HL-60/S4 (cell line): ENCODE data around the gene RUNX1.

Experiments
- in situ Hi-C: fragments of 300-500 bp; cut with MboI; formaldehyde crosslinking; loops from 2 replicates; pipeline ENCODE4 v1.14.3; 2022; ENCODE audit warnings: low sequenced_read_pairs

Gene RUNX1

DNA sequence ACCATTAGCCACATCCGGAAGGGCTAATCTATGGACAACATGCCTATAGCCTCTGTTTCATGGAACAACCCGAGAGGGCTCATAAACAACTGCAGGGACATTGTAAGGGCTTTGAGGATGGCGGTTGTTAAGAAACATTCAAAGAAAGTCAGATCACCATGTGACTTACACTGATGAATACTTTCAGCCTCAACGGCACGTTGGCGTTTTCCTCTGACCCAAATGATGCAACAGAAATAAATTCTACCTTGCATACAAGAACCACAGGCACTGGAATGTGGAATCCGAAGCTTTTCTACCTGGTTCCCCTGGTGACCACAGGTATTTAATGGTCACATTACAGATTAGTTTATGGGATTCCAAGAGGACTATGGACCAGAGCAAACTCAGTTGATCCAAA lies 273.3 kb downstream of the RUNX1 start:
- in situ Hi-C loops: no loop called here

DNA sequence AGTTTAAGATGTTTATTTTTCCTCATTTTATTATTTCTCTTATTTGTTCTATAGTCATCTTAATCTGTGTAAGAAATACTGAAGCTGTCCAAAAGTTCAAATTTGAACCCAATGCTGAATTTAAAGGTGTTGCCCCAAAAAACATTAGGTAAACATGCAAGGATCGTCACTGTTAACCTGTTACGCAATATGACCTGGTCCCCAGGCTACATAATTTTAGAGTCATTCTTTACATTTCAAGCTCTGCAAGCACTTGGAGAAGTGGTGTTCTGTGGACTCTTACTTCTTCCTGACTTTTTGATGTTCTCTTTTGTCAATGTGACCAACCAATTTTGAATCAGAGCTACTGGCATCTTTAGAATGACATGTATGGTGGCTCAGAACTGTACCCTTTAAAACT lies 274.4 kb downstream of the RUNX1 start:
- in situ Hi-C loops: no loop called here

DNA sequence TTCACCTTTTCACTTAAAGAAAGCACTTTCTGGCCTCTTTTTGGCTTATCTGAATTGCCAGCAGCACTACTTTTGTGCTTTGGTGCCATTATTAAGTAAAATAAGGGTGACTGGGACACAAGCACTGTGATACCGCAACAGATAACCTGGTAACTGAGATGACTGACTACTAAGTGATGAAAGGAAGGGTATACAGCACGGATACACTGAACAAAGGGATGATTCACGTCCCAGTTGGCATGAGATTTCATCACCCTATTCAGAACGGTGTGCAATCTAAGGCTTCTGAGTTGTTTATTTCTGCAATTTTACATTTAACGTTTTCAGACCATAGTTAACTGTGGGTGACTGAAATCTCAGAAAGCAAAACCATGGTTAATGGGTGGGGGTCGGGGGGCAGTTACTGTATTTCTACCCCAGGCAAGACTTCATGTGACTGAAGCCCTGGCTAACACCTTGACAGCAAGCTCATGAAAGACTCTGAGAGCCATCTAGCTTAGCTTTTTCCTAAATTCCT lies 277.5 kb downstream of the RUNX1 start:
- in situ Hi-C loops: no loop called here

GRCh38 chr21:34770576-34770975 lies 278.5 kb downstream of the RUNX1 start:
- in situ Hi-C loops: no loop called here

DNA sequence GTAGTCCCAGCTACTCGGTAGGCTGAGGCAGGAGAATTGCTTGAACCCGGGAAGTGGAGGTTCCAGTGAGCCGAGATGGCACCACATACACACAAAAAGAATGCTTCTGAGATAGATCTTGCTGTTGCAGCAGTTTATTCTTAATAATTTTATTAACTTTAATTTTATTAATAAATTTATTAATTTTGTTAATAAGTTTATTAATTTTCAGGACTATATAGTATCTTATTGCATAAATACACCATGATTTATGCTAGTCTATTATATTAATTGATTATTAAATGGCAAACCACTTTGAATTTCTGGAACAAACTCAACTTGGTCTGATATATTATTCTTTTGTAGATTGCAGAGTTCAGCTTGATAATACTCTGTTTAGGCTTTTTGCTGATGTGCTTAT lies 280.8 kb downstream of the RUNX1 start:
- in situ Hi-C loops: no loop called here

GRCh38 chr21:34766862-34767261 lies 282.2 kb downstream of the RUNX1 start:
- in situ Hi-C loops: no loop called here

- in situ Hi-C loops: no loop called here
Observed at GRCh38 chr21:34765619-34766018, 283.5 kb downstream of the RUNX1 start.

DNA sequence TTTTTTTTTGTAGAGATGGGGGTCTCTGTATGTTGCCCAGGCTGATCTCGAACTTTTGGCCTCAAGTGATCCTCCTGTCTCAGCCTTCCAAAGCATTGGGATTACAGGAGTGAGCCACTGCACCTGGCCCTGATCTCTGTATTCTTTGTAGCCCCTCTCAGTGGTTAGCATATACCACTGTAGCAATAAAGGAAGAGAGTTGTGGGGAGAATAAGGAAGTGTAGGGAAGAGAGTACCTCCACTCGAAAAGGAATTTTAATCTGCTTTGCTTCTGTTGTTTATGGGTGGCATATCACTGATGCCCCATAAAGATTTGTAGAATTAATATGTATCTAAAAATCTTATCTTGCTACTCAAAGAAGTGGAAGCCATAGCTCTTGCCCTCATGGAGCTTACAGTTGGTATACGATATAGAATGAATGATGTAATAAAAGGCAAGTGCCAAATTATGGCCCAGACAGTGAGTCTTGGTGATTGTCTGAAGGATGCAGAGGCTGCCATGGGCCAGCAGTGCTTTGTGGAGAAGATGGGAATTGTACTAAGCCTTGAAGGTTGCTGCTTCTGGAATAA lies 284.3 kb downstream of the RUNX1 start:
- in situ Hi-C loops: no loop called here

- in situ Hi-C loops: no loop called here
Observed at GRCh38 chr21:34762786-34763185, 286.3 kb downstream of the RUNX1 start.

DNA sequence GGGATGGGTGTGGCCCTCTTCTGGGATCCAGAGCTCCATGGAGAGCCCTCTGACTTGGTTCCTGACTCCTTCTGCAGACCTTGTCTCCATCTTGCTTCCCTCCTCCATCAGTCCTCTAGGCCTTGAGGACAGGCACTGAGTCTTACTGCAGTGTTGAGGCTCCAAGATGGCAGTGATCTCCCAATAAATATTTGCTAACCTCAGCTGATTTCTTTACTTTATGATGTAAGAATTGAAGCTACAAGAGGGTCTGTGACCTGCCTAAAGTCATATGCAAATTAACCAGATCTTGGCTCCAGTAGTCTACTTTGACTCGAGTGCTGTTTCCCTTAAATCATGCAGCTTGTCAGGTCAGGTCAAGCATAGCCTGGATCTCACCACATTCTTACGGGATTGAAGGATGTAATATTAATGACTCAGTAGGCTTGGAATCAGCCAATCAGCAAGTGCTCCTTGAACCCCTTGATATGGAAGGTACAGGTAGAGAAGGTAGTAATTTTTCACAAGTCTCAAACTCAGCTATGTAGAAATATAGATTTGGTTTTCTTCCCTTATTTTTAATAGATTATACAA lies 287.3 kb downstream of the RUNX1 start:
- in situ Hi-C loops: no loop called here

DNA sequence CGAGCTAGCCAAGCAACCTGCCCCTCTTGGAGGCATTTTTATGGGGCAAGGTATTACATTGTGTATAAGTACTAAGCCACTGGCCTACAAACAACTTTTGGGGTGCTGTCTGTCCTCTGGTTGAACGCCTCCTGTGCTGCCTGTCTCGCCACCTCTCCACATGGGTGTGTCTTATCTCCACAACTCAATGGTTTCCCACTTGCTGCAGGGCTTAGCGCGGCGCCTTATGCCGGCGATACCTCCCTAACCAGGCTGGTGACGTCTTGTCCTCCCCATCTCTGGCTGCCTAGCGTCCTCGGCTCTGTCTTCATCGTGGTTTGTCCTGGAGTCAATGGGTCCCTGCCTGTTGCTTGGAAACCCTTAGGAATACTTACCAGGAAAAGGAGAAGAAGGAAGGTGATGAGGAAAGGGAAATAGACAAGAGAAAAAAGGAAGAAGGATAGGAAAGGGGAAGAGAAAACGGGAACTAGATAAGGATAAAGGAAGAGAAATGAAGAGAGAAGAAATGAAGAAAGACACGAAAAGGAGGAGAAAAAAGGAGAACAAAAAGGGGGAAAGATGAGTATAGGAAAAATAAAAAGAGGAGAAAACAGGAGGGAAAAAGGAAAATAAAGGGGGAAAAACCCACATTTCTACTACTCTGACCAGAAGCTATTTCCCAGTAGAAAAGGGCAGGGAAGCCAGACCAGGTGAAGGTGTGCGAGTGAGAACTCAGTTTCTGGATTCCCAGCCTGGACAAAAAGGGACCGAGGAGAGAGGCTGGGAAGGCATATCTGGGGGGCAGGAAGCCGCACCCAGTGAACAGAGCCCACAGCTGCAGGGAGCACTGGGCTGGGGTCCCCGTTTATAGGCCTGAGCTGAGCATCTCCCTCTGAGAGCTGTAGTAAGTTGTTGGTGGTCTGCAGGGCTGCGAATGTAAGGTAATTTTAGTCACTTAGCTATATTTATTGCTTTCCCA lies 294.1 kb downstream of the RUNX1 start:
- in situ Hi-C loops: no loop called here

DNA sequence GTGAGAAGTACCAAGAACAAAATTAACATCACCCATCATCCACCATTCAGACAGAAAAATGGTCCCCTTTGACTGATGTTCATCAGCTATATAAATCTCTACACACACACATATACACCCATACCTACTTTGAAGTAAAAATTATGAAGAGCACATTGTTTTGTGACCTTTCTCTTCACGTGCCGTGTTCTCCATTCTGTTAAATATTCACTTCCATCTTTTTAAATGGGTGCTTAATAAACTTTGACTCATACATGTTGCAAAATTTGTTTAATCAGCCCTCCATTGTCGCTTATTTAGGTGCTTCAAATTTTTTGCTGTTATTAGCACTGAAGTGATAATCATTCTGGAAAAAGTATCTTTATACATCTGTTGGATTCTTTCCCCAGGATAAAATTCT lies 300.2 kb downstream of the RUNX1 start:
- in situ Hi-C loops: loop anchor here (25.0 kb wide), 1 partner anchor 1088 kb away; no protein-coding TSS in a partner anchor

DNA sequence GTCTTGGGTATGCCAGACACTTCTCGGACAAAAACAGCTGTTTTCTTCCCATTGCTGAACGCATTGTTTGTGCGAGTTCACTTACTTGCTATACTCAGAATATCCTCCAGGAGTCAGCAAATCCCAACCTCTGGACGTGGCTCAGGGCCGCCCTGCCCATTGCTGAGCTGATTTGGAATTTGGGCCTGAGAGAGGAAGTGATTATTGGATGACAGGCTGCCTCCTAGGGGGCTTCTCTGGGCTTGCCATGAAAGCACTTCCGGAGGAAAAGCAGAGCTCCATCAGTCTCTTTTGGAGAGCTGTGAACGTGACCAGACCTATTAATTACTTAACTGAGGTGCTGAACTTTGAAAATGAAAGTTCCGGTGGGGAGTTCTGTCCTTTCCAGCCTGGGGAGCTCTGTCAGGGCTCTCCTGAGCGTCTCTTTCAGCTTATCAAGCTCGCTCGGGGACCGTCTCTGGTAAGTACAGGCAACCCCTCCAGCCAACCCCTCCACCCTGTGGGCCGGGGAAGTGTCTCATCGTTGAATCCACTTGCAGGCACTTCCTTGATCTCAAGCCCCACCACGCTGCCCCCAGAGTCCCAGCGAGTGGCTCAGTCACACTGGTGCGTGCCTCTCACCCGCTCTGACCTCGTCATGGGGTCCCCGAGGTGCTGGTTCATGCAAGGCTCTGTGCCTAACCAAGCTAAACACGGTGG lies 303.4 kb downstream of the RUNX1 start:
- in situ Hi-C loops: loop anchor here (25.0 kb wide), 1 partner anchor 1092 kb away; no protein-coding TSS in a partner anchor

- in situ Hi-C loops: loop anchor here (25.0 kb wide), 1 partner anchor 1092 kb away; no protein-coding TSS in a partner anchor
Observed at GRCh38 chr21:34744801-34745200, 304.3 kb downstream of the RUNX1 start.

DNA sequence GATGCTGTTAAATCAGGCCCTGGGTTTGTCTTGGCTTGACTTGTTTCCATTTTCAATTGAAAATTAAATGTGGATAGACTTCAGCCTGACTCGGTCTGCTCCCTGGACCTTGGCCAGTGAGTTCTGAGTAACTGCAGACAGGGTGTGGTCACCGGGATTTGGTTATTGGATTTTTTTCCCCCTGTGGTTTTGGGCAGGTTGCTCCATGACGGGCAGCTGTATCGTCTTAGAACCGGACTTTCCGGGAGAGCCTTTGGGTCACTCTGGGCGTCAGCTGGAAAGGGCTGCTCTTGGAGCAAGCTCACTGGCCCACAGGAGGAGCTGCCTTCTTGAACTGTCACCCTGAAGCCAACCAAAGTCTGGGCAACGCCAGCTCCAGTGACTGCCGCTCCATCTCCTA lies 305.3 kb downstream of the RUNX1 start:
- in situ Hi-C loops: loop anchor here (25.0 kb wide), 1 partner anchor 1093 kb away; no protein-coding TSS in a partner anchor

DNA sequence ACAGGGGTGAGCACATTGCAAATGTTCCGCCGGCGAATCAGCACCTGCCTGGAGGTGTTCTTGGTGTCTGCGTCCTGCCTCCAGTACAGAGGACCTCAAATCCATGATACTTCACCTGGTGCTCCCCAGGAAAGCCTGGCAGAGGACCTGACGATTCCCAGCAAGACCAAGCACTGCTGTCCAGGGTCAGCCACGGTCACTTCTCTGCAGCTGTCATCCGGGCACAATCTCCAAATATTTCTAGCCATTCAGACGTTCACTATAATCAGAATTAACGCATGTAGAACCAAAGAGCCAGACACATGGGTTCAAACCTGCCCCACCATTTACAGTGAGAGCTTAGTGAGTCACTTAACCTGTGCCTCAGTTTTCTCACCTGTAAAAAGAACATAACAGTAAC lies 305.8 kb downstream of the RUNX1 start:
- in situ Hi-C loops: loop anchor here (25.0 kb wide), 1 partner anchor 1094 kb away; no protein-coding TSS in a partner anchor

DNA sequence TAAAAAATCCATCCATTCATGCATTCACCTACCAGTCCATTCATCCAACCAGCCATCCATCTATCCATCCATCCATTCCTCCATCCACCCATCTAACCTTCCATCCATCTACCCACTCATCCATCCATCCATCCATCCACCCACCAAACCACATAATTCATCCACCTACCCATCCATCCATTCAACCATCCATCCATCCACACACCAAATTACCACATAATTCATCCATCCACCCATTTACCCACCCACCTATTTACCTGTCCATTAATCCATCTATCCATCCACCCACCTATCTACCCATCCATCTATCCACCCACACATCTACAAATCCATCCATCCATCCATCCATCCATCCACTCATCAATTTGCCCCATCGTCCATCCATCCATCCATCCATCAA lies 308.9 kb downstream of the RUNX1 start:
- in situ Hi-C loops: loop anchor here (25.0 kb wide), 1 partner anchor 1097 kb away; no protein-coding TSS in a partner anchor
